Measurements from ENCODE around the gene CDC42BPB.

GRCh38 chr14:103021684-103022001 is 35.7 kb downstream of the CDC42BPB start:
- TF ChIP-seq CTCF (IDR thresholded peaks at IDR 0.05; ENCODE audit: insufficient read depth, low read length, poor library complexity, severe bottlenecking), result no peak
- no peak for TF ChIP-seq EZH2phosphoT487 (conservative IDR thresholded peaks at IDR 0.05; ENCODE audit: low read length)

Data from SU-DHL-6 (cell line).